ENCODE measurements around the gene CCL24. TPM values are rescaled to one million over a fixed set of nuclear protein-coding genes. Genes with fewer than 3 reads are reported as not detected.
"Not testable (repeated sequence)": the region's sequence is repeated elsewhere in the genome, so short reads cannot be mapped to it uniquely, and the experiment has no call there.

CCL24 gene
- total and polyA plus RNA-seq, 2 donors (not counting 3 experiments of a cell fraction or from before 2014, with no cell fraction given): not detected

DNA sequence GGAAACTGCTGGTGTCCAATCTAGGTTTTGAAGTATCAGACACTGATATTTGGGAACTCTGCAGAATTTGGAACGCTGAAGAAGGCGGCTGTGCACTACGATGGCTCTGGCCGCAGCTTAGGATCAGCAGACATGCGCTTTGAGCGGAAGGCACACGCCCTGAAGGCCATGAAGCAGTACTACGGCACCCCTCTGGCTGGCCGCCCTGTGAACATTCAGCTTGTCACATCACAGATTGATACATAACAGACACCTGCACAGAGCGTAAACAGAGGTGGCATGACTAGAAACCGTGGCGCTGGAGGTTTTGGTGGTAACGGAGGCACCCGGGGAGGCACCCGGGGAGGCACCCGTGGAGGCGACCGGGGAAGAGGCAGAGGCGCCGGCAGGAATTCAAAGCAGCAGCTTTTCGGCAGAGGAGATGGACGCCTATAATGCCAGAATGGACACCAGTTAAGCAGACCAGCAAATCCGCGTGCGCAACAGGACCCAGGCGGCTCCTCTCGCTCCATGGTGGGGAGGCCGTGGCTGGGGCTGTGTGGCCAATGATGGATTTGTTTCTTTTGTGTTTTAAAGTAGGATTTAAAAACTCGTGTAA lies 22.2 kb upstream of the CCL24 start:
- POLR2A ChIA-PET: interaction anchor here (0.6 kb wide), 1 partner anchor 36 kb away, joined by 3 read pairs; no protein-coding TSS in a partner anchor
- no peaks in the 10 kb centered on the region for H3K9me3 ChIP-seq (replicated peaks; ENCODE audit: control insufficient read depth, insufficient read depth, low read length)
- intact Hi-C loops (cut with micrococcal nuclease) (no loop called here), dilution Hi-C loops (cut with MboI; ENCODE audit: extremely low pct_ligation_motif_present, low sequenced_read_pairs) (no loop called here)
- CTCF ChIA-PET: no interaction called here
- TF ChIP-seq EZH2 (IDR thresholded peaks at IDR 0.05; ENCODE audit: borderline replicate concordance, low read depth, low read length, severe bottlenecking) (no peak), POLR2A (IDR thresholded peaks at IDR 0.05; ENCODE audit: low read depth, low read length) (no peak), POLR2AphosphoS5 (IDR thresholded peaks at IDR 0.05; ENCODE audit: insufficient read depth, low read depth, low read length) (no peak), GATA2 (IDR thresholded peaks at IDR 0.05; ENCODE audit: insufficient read depth, insufficient read length, low read depth, low read length) (no peak), MYC (IDR thresholded peaks at IDR 0.05; ENCODE audit: low read depth, low read length) (no peak), FOS (IDR thresholded peaks at IDR 0.05; ENCODE audit: borderline replicate concordance, insufficient read depth, low read length) (no peak), JUN (IDR thresholded peaks at IDR 0.05; ENCODE audit: borderline replicate concordance, insufficient read depth, insufficient read length, low read depth) (no peak)
- TF ChIP-seq, protein P1, sequence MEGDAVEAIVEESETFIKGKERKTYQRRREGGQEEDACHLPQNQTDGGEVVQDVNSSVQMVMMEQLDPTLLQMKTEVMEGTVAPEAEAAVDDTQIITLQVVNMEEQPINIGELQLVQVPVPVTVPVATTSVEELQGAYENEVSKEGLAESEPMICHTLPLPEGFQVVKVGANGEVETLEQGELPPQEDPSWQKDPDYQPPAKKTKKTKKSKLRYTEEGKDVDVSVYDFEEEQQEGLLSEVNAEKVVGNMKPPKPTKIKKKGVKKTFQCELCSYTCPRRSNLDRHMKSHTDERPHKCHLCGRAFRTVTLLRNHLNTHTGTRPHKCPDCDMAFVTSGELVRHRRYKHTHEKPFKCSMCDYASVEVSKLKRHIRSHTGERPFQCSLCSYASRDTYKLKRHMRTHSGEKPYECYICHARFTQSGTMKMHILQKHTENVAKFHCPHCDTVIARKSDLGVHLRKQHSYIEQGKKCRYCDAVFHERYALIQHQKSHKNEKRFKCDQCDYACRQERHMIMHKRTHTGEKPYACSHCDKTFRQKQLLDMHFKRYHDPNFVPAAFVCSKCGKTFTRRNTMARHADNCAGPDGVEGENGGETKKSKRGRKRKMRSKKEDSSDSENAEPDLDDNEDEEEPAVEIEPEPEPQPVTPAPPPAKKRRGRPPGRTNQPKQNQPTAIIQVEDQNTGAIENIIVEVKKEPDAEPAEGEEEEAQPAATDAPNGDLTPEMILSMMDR (IDR thresholded peaks at IDR 0.05; ENCODE audit: extremely low read depth in 1 of 2, insufficient read depth in 1 of 2, low read depth in 1 of 2, low read length in 2 of 2): no peak
- TF ChIP-seq, protein P2, sequence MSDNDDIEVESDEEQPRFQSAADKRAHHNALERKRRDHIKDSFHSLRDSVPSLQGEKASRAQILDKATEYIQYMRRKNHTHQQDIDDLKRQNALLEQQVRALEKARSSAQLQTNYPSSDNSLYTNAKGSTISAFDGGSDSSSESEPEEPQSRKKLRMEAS (IDR thresholded peaks at IDR 0.05; ENCODE audit: insufficient read depth, insufficient read length): no peak
- no peak overlapping the region for H3K4me3 ChIP-seq (replicated peaks in 1 of 3; ENCODE audit: insufficient read depth in 1 of 3, low read depth in 1 of 3, low read length in 3 of 3)
- no peak overlapping the region for H3K9ac ChIP-seq (replicated peaks; ENCODE audit: extremely low read depth, insufficient read depth, low read length)
- BruUV-seq (replicated peaks): no TSS peak
- no peak overlapping the region for H3K27ac ChIP-seq (ENCODE audit: insufficient read depth, low read depth, low read length)
- H3K4me2 ChIP-seq (ENCODE audit: insufficient read depth, low read length): no peak overlapping the region
- H3K4me1 ChIP-seq (ENCODE audit: control insufficient read depth, extremely low read depth, insufficient read depth, low read length): no peaks in the 10 kb centered on the region
- no peaks in the 10 kb centered on the region for H3K9me1 ChIP-seq (replicated peaks; ENCODE audit: control insufficient read depth, extremely low read depth, insufficient read depth, low read length)
- no peaks in the 10 kb centered on the region for H3K27me3 ChIP-seq (ENCODE audit: control insufficient read depth in 2 of 2, insufficient read depth in 2 of 2, low read length in 2 of 2)
- DNase-seq (ENCODE audit: low read depth, low spot score) (no peak), FAIRE-seq (no peak)
- no peak overlapping the region for H2AFZ ChIP-seq (ENCODE audit: low read depth, low read length)
- no peaks in the 10 kb centered on the region for H4K20me1 ChIP-seq (replicated peaks; ENCODE audit: control insufficient read depth, extremely low read depth, insufficient read depth, low read length)
- no peaks in the 10 kb centered on the region for H3K36me3 ChIP-seq (ENCODE audit: control insufficient read depth in 2 of 2, extremely low read depth in 1 of 2, insufficient read depth in 2 of 2, low read length in 2 of 2)
- H3K79me2 ChIP-seq (ENCODE audit: control insufficient read depth, insufficient read depth, low read length): no peaks in the 10 kb centered on the region

DNA sequence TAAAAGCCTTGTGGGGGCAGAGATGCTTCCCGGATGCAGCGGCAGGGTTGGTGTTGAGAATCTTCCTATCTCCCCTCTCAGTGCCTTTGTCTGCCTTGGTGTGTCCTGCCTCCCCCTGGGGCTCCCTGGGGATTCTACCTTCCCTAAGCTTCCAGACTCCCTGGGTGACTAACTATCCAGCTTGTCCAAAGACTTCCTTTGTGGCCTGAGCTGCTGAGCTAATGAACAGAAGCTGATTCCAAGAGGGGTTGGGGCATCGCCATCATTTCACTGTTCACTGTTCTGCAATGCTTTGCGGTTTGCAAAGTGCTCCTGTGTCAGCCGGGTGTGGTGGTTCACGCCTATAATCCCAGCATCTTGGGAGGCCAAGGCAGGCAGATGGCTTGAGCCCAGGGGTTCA lies 20.1 kb upstream of the CCL24 start:
- H3K9me1 ChIP-seq (replicated peaks; ENCODE audit: control insufficient read depth, extremely low read depth, insufficient read depth, low read length); H3K36me3 ChIP-seq (ENCODE audit: control insufficient read depth in 2 of 2, extremely low read depth in 1 of 2, insufficient read depth in 2 of 2, low read length in 2 of 2); H3K4me3 ChIP-seq (replicated peaks in 1 of 3; ENCODE audit: insufficient read depth in 1 of 3, low read depth in 1 of 3, low read length in 3 of 3); POLR2A ChIA-PET; H3K27me3 ChIP-seq (ENCODE audit: control insufficient read depth in 2 of 2, insufficient read depth in 2 of 2, low read length in 2 of 2); H2AFZ ChIP-seq (ENCODE audit: low read depth, low read length); H3K4me2 ChIP-seq (ENCODE audit: insufficient read depth, low read length); H3K9ac ChIP-seq (replicated peaks; ENCODE audit: extremely low read depth, insufficient read depth, low read length); H3K9me3 ChIP-seq (replicated peaks; ENCODE audit: control insufficient read depth, insufficient read depth, low read length); FAIRE-seq; H3K79me2 ChIP-seq (ENCODE audit: control insufficient read depth, insufficient read depth, low read length); intact Hi-C loops (cut with micrococcal nuclease); DNase-seq (ENCODE audit: low read depth, low spot score); H3K4me1 ChIP-seq (ENCODE audit: control insufficient read depth, extremely low read depth, insufficient read depth, low read length); BruUV-seq (replicated peaks); H4K20me1 ChIP-seq (replicated peaks; ENCODE audit: control insufficient read depth, extremely low read depth, insufficient read depth, low read length); dilution Hi-C loops (cut with MboI; ENCODE audit: extremely low pct_ligation_motif_present, low sequenced_read_pairs); H3K27ac ChIP-seq (ENCODE audit: insufficient read depth, low read depth, low read length); CTCF ChIA-PET: not testable (repeated sequence)

Measured in endothelial cell of umbilical vein (primary cell).